Lower lobe of right lung (tissue), 2 donors: ENCODE data around the gene KCNIP3. TPM values are rescaled to one million over a fixed set of nuclear protein-coding genes. Genes with fewer than 3 reads are reported as not detected.

Experiments
- ATAC-seq, 2 donors: fragments of 200-7000 bp; cut with Tn5 transposase; one replicate each; pipeline ENCODE4 v1.9.1; 2020 to 2022; ENCODE audit warnings: mild to moderate bottlenecking in 2 of 2, moderate library complexity in 2 of 2
- DNase-seq: peaks from one replicate; pipeline ENCODE4 v3.0.0-alpha.2; 2020
- H3K27ac ChIP-seq: fragments of 200-600 bp; one replicate; pipeline ENCODE4 v1.8.0; 2022
- H3K27me3 ChIP-seq: fragments of 200-600 bp; one replicate; pipeline ENCODE4 v1.8.0; 2022; ENCODE audit warnings: low read depth
- H3K36me3 ChIP-seq: fragments of 200-600 bp; one replicate; pipeline ENCODE4 v1.8.0; 2022; ENCODE audit warnings: mild to moderate bottlenecking
- H3K4me1 ChIP-seq: fragments of 200-600 bp; one replicate; pipeline ENCODE4 v1.8.0; 2022
- H3K4me3 ChIP-seq: fragments of 200-600 bp; one replicate; pipeline ENCODE4 v1.8.0; 2022; ENCODE audit warnings: mild to moderate bottlenecking
- H3K9me3 ChIP-seq: fragments of 200-600 bp; one replicate; pipeline ENCODE4 v1.8.0; 2022
- CTCF ChIP-seq: fragments of 200-600 bp; IDR thresholded peaks from one replicate; pipeline ENCODE4 v1.8.0; 2022; ENCODE audit warnings: antibody characterized with exemption, mild to moderate bottlenecking
- intact Hi-C: fragments of 100-400 bp; cut with DNase I; formaldehyde crosslinking; loops from one replicate; pipeline ENCODE4 v1.11.0; 2022
- total RNA-seq: library from RNA; stranded (reverse); fragmentation: NEBNext Ultra II Directional; extraction: Animal tissue kit (Norgen Biotek cat#: 25700); gene quantifications from one replicate; pipeline ENCODE4 v1.2.1, GENCODE V29; 2021
- donor health status: DM: no; HTN: yes; CAD: no; lungs with severe emphysema.

KCNIP3 gene
- total RNA-seq, 1 donor from 2014 or later, result 2.6 TPM

GRCh38 chr2:95276888-95277245 lies 20.3 kb upstream of the KCNIP3 start:
- no peaks in the 10 kb centered on the region for H3K27me3 ChIP-seq
- TF ChIP-seq CTCF, result no peak
- H3K27ac ChIP-seq, result no peak overlapping the region
- no peaks in the 10 kb centered on the region for H3K9me3 ChIP-seq
- no peak for ATAC-seq
- intact Hi-C loops, result no loop called here
- peak; percentile 12 for DNase-seq
- no peaks in the 10 kb centered on the region for H3K36me3 ChIP-seq
- no peak overlapping the region for H3K4me3 ChIP-seq
- no peaks in the 10 kb centered on the region for H3K4me1 ChIP-seq

DNA sequence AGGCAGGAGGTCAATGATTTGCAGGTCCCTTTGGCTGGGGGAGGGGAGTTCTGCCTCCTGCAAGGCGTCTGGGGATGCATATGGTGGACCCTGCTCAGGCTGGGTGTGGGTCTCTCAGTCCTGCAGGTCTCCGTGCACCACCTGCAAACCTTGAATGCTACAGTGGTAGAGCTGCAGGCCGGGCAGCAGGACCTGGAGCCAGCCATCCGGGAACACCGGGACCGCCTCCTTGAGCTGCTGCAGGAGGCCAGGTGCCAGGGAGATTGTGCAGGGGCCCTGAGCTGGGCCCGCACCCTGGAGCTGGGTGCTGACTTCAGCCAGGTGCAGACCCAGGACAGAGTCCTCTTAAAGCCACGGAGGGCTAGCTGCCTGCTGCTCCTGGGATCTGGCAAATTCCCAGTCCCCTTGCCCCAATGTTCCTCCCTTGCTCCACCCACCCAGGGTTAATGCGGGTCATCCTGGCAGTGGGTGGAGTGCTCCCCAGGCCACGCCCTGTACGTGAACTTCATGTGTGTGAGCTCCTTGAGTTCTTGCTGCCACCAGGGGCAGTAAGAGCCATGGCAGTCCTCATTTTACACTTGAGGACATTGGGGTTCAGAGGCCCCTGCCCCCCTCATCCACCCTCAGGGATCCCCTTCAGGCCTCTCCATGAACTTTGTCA lies 19.8 kb upstream of the KCNIP3 start:
- TF ChIP-seq CTCF, result no peak
- H3K9me3 ChIP-seq, result no peaks in the 10 kb centered on the region
- ATAC-seq (no peak), DNase-seq (peak; percentile 53)
- H3K27ac ChIP-seq, result no peak overlapping the region
- intact Hi-C loops, result no loop called here
- H3K4me3 ChIP-seq, result no peak overlapping the region
- H3K36me3 ChIP-seq, result no peaks in the 10 kb centered on the region
- H3K27me3 ChIP-seq, result no peaks in the 10 kb centered on the region
- H3K4me1 ChIP-seq, result no peaks in the 10 kb centered on the region

- Histone ChIP-seq H3K4me3 (no peak overlapping the region), H3K27ac (no peak overlapping the region), H3K4me1 (no peaks in the 10 kb centered on the region), H3K36me3 (no peaks in the 10 kb centered on the region), H3K27me3 (no peaks in the 10 kb centered on the region), H3K9me3 (no peaks in the 10 kb centered on the region)
- no peak for TF ChIP-seq CTCF
- DNase-seq, result peak; percentile 39
- no peak for ATAC-seq
- intact Hi-C loops, result no loop called here
These were observed 19.1 kb upstream of the KCNIP3 start for GRCh38 chr2:95278051-95278471.

GRCh38 chr2:95278637-95279225 lies 18.4 kb upstream of the KCNIP3 start:
- H3K36me3 ChIP-seq, result no peaks in the 10 kb centered on the region
- H3K27ac ChIP-seq, result no peak overlapping the region
- DNase-seq (peak; percentile 39), ATAC-seq (no peak)
- H3K9me3 ChIP-seq, result no peaks in the 10 kb centered on the region
- H3K4me3 ChIP-seq, result no peak overlapping the region
- TF ChIP-seq CTCF, result no peak
- intact Hi-C loops, result no loop called here
- H3K4me1 ChIP-seq, result no peaks in the 10 kb centered on the region
- H3K27me3 ChIP-seq, result no peaks in the 10 kb centered on the region

DNA sequence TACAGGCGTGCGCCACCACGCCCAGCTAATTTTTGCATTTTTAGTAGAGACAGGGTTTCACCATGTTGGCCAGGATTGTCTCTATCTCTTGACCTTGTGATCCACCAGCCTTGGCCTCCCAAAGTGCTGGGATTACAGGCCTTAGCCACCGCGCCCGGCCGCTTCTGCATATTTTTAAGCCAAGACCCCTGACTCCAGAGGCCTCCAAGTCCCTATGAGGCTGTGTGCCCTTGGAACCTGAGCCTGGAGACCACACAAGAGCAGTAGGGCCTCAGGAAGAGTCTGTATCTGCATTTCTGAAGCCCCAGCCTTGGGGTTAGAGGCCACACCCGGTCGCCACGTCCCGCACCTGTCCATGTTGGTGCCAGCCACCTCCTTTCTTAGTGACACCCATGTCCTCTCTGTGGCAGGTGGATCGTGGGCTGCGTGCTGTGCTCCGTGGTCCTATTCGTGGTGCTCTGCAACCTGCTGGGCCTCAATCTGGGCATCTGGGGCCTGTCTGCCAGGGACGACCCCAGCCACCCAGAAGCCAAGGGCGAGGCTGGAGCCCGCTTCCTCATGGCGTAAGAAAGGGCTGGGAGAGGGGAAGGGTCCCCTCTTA lies 17.6 kb upstream of the KCNIP3 start:
- Histone ChIP-seq H3K36me3 (no peaks in the 10 kb centered on the region), H3K27ac (no peak overlapping the region), H3K4me3 (no peak overlapping the region), H3K9me3 (no peaks in the 10 kb centered on the region), H3K4me1 (no peaks in the 10 kb centered on the region), H3K27me3 (no peaks in the 10 kb centered on the region)
- TF ChIP-seq CTCF, result no peak
- intact Hi-C loops, result no loop called here
- ATAC-seq (no peak), DNase-seq (peak; percentile 16)
